ENCODE measurements around the gene ZC3H4.
"Not testable (repeated sequence)": the region's sequence is repeated elsewhere in the genome, so short reads cannot be mapped to it uniquely, and the experiment has no call there.

The ZC3H4 gene

GRCh38 chr19:47107202-47107952 lies 6.2 kb downstream of the ZC3H4 start:
- peak; percentile 47 for DNase-seq

GRCh38 chr19:47106821-47107201 lies 6.8 kb downstream of the ZC3H4 start:
- DNase-seq, result peak; percentile 31

- no peak for DNase-seq
Measured at GRCh38 chr19:47105874-47106273, 7.7 kb downstream of the ZC3H4 start.

GRCh38 chr19:47104680-47105079 lies 8.9 kb downstream of the ZC3H4 start:
- DNase-seq, result no peak

GRCh38 chr19:47102346-47103060 lies 11.1 kb downstream of the ZC3H4 start:
- no peak for DNase-seq

GRCh38 chr19:47101116-47101515 lies 12.5 kb downstream of the ZC3H4 start:
- not testable (repeated sequence) for DNase-seq

- DNase-seq, result peak; percentile 27
Measured at GRCh38 chr19:47100290-47100689, 13.3 kb downstream of the ZC3H4 start.

GRCh38 chr19:47099576-47100050 lies 14.0 kb downstream of the ZC3H4 start:
- peak; percentile 47 for DNase-seq

GRCh38 chr19:47098608-47099007 lies 15.0 kb downstream of the ZC3H4 start:
- no peak for DNase-seq

- no peak for DNase-seq
Measured at GRCh38 chr19:47097396-47098201, 16.0 kb downstream of the ZC3H4 start.

GRCh38 chr19:47096721-47097120 lies 16.9 kb downstream of the ZC3H4 start:
- DNase-seq, result no peak

GRCh38 chr19:47096100-47096704 lies 17.4 kb downstream of the ZC3H4 start:
- no peak for DNase-seq

GRCh38 chr19:47095476-47096099 lies 18.0 kb downstream of the ZC3H4 start:
- peak; percentile 37 for DNase-seq

GRCh38 chr19:47094557-47095475 lies 18.8 kb downstream of the ZC3H4 start:
- DNase-seq, result peak; percentile 25

GRCh38 chr19:47093841-47094240 lies 19.7 kb downstream of the ZC3H4 start:
- DNase-seq, result no peak

- DNase-seq, result no peak
Measured at GRCh38 chr19:47093254-47093653, 20.3 kb downstream of the ZC3H4 start.

GRCh38 chr19:47089767-47090350 lies 23.7 kb downstream of the ZC3H4 start:
- DNase-seq, result no peak

- DNase-seq, result no peak
Measured at GRCh38 chr19:47086280-47086679, 27.3 kb downstream of the ZC3H4 start.

GRCh38 chr19:47084879-47085439 lies 28.6 kb downstream of the ZC3H4 start:
- DNase-seq, result no peak

- DNase-seq, result no peak
Measured at GRCh38 chr19:47082493-47082892, 31.1 kb downstream of the ZC3H4 start.

- no peak for DNase-seq
Measured at GRCh38 chr19:47081095-47081494, 32.5 kb downstream of the ZC3H4 start.
